Measurements from ENCODE around the gene ZNF708.
A peak's percentile ranks its signal among the peaks of the same experiment; 100 is the strongest.

The ZNF708 gene

DNA sequence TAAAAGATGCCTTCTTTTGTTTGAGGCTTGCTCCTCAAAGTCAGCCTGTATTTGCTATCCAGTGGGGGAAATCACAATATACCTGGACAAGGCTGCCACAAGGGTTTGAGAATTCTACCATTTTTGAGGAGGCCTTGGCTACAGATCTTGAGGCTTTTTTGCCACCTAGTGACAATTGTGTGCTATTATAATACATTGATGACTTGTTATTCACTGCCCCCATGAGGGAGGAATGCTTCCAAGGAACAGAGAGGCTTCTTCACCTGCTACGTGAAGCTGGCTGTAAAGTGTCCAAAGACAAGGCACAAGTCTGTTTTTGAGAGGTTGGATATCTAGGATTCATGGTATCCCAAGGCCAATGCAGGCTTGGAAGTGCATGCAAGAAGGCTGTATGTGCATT lies 72.5 kb downstream of the ZNF708 start:
- peak; percentile 44 for DNase-seq (ENCODE audit: low read depth)
- H3K4me3 ChIP-seq (ENCODE audit: low read depth, low read length) = no peak overlapping the region
- TF ChIP-seq CTCF (conservative IDR thresholded peaks at IDR 0.05; ENCODE audit: low read depth, low read length) = peak; percentile 36

Data from choroid plexus epithelial cell (primary cell).